Testis (tissue), 3 donors: ENCODE data around the gene OAF. TPM values are rescaled to one million over a fixed set of nuclear protein-coding genes. Genes with fewer than 3 reads are reported as not detected.
A peak's percentile ranks its signal among the peaks of the same experiment; 100 is the strongest.

Source experiments
- DNase-seq: peaks from one replicate; pipeline ENCODE4 v3.0.0-alpha.2; 2019
- H3K27ac ChIP-seq, 2 donors: fragments of 200-600 bp; sonication (generic); one replicate each; pipeline ENCODE4 v1.5.1; 2019
- H3K27me3 ChIP-seq: fragments of 200-600 bp; sonication (generic); one replicate; pipeline ENCODE4 v1.5.1; 2019
- H3K36me3 ChIP-seq: fragments of 200-600 bp; sonication (generic); one replicate; pipeline ENCODE4 v1.5.1; 2017; ENCODE audit warnings: low read depth; ENCODE audit errors: missing control alignments
- H3K4me1 ChIP-seq: fragments of 200-600 bp; sonication (generic); one replicate; pipeline ENCODE4 v1.5.1; 2019
- H3K4me3 ChIP-seq, 2 donors: fragments of 200-600 bp; sonication (generic); one replicate each; pipeline ENCODE4 v1.5.1; 2017 to 2019
- H3K9me3 ChIP-seq: fragments of 200-600 bp; sonication (generic); one replicate; pipeline ENCODE4 v1.5.1; 2017
- CTCF ChIP-seq, 3 experiments: fragments of 450-650 bp in 2 of 3; fragments of 200-600 bp in 1 of 3; sonication (generic) in 1 of 3; IDR thresholded peaks; one replicate each; pipeline ENCODE4 v1.5.1; 2016 to 2019; ENCODE audit warnings: antibody characterized with exemption in 3 of 3, mild to moderate bottlenecking in 2 of 3, moderate library complexity in 1 of 3
- POLR2A ChIP-seq: fragments of 450-650 bp; IDR thresholded peaks from one replicate; pipeline ENCODE4 v1.6.1; 2017; ENCODE audit warnings: antibody characterized with exemption, mild to moderate bottlenecking, moderate library complexity
- WGBS, 2 donors: methylation state at CpG; one replicate each; pipeline ENCODE4 v1.1.5; 2018; 5-methylcytosine and 5-hydroxymethylcytosine counted together
- intact Hi-C: fragments of 100-400 bp; cut with DNase I; formaldehyde crosslinking; loops from one replicate; pipeline ENCODE4 v1.15.1; 2023; ENCODE audit warnings: low total_unique reads
- polyA plus RNA-seq: library from polyadenylated mRNA; stranded (reverse); fragments of 350-450 nt; fragmentation: Illumina TruSeq; extraction: RNeasy Lipid Tissue Mini Kit (QIAGEN cat#74804); gene quantifications from one replicate; pipeline ENCODE4 v1.2.3, GENCODE V29; 2014; ENCODE audit warnings: low read depth, low replicate concordance; ENCODE audit not compliant: insufficient read depth
- total RNA-seq, 2 donors: library from RNA; depleted of rRNA; stranded (reverse); fragments of >200 nt; gene quantifications; one replicate each; pipeline ENCODE4 v1.2.3, GENCODE V29; 2016

The OAF gene
- total and polyA plus RNA-seq, 3 donors from 2014 or later, result 8.5 to 22.6 (median 11.0) TPM

GRCh38 chr11:120207512-120207911 is 3.3 kb upstream of the OAF start:
- Histone ChIP-seq H3K27me3 (no peaks in the 10 kb centered on the region), H3K4me1 (peaks cover 25% of the 10 kb centered on the region), H3K9me3 (no peaks in the 10 kb centered on the region), H3K27ac (no peak overlapping the region), H3K4me3 (no peak overlapping the region), H3K36me3 (no peaks in the 10 kb centered on the region)
- DNase-seq, result no peak
- intact Hi-C loops, result no loop called here
- TF ChIP-seq POLR2A (no peak), CTCF (IDR thresholded peaks at IDR 0.05) (no peak)
- WGBS, 2 donors, result 85 to 90% methylated on average over 7 of the region's 7 CpGs

GRCh38 chr11:120208001-120208441 is 2.8 kb upstream of the OAF start:
- intact Hi-C loops, result no loop called here
- Histone ChIP-seq H3K4me1 (peaks cover 30% of the 10 kb centered on the region), H3K27ac (no peak overlapping the region), H3K27me3 (no peaks in the 10 kb centered on the region), H3K9me3 (no peaks in the 10 kb centered on the region), H3K36me3 (no peaks in the 10 kb centered on the region), H3K4me3 (no peak overlapping the region)
- 57 to 70% methylated on average over 13 of the region's 13 CpGs for WGBS, 2 donors
- DNase-seq, result no peak
- TF ChIP-seq POLR2A, result no peak
- TF ChIP-seq CTCF (IDR thresholded peaks at IDR 0.05), result no peak

GRCh38 chr11:120208777-120209176 is 2.1 kb upstream of the OAF start:
- DNase-seq, result no peak
- TF ChIP-seq POLR2A, result no peak
- TF ChIP-seq CTCF (IDR thresholded peaks at IDR 0.05), result no peak
- no peak overlapping the region for H3K4me3 ChIP-seq
- no peaks in the 10 kb centered on the region for H3K9me3 ChIP-seq
- no peak overlapping the region for H3K27ac ChIP-seq
- H3K4me1 ChIP-seq, result peaks cover 30% of the 10 kb centered on the region
- H3K36me3 ChIP-seq, result no peaks in the 10 kb centered on the region
- 21 to 54% methylated on average over 6 of the region's 6 CpGs for WGBS, 2 donors
- intact Hi-C loops, result no loop called here
- H3K27me3 ChIP-seq, result no peaks in the 10 kb centered on the region

- intact Hi-C loops, result no loop called here
- peak overlapping the region; percentile 70 to 71 for H3K4me3 ChIP-seq
- WGBS, 2 donors, result 6 to 9% methylated on average over 25 of the region's 26 CpGs
- H3K4me1 ChIP-seq, result peaks cover 30% of the 10 kb centered on the region
- H3K9me3 ChIP-seq, result no peaks in the 10 kb centered on the region
- no peak for DNase-seq
- no peaks in the 10 kb centered on the region for H3K36me3 ChIP-seq
- peak overlapping the region; percentile 24 to 72 for H3K27ac ChIP-seq
- no peaks in the 10 kb centered on the region for H3K27me3 ChIP-seq
- TF ChIP-seq POLR2A (no peak), CTCF (IDR thresholded peaks at IDR 0.05) (no peak)
Observed at GRCh38 chr11:120209746-120210625, 846 bp upstream of the OAF start.
